Left ventricle myocardium inferior (tissue), 1 donor: ENCODE results near the gene SPTAN1. TPM values are rescaled to one million over a fixed set of nuclear protein-coding genes. Genes with fewer than 3 reads are reported as not detected.

Source experiments
- DNase-seq: peaks from one replicate; pipeline ENCODE4 v3.0.0-alpha.2; 2020
- H3K27ac ChIP-seq: fragments of 200-600 bp; replicated peaks from 2 replicates; pipeline ENCODE4 v1.8.0; 2021
- H3K27me3 ChIP-seq: fragments of 200-600 bp; 2 replicates; pipeline ENCODE4 v1.8.0; 2021; ENCODE audit warnings: low read depth
- H3K36me3 ChIP-seq: fragments of 200-600 bp; 2 replicates; pipeline ENCODE4 v1.8.0; 2021
- H3K4me1 ChIP-seq: fragments of 200-600 bp; 2 replicates; pipeline ENCODE4 v1.8.0; 2021
- H3K4me3 ChIP-seq: fragments of 200-600 bp; 2 replicates; pipeline ENCODE4 v1.8.0; 2021; ENCODE audit warnings: mild to moderate bottlenecking, moderate library complexity
- H3K9me3 ChIP-seq: fragments of 200-600 bp; replicated peaks from 2 replicates; pipeline ENCODE4 v1.8.0; 2021
- CTCF ChIP-seq: fragments of 200-600 bp; IDR thresholded peaks from 2 replicates; pipeline ENCODE4 v1.8.0; 2021; ENCODE audit warnings: antibody characterized with exemption, mild to moderate bottlenecking, borderline replicate concordance
- intact Hi-C: fragments of 100-400 bp; cut with micrococcal nuclease; formaldehyde crosslinking; loops from one replicate; pipeline ENCODE4 v1.11.0; 2022
- total RNA-seq: library from RNA; stranded (reverse); fragmentation: NEBNext Ultra II Directional; extraction: Animal tissue kit (Norgen Biotek cat#: 25700); gene quantifications from one replicate; pipeline ENCODE4 v1.2.1, GENCODE V29; 2021
- donor health status: DM: no; HTN: yes; CAD: no; lungs with severe emphysema.

The SPTAN1 gene
- total RNA-seq, 1 donor from 2014 or later, result 269 TPM

DNA sequence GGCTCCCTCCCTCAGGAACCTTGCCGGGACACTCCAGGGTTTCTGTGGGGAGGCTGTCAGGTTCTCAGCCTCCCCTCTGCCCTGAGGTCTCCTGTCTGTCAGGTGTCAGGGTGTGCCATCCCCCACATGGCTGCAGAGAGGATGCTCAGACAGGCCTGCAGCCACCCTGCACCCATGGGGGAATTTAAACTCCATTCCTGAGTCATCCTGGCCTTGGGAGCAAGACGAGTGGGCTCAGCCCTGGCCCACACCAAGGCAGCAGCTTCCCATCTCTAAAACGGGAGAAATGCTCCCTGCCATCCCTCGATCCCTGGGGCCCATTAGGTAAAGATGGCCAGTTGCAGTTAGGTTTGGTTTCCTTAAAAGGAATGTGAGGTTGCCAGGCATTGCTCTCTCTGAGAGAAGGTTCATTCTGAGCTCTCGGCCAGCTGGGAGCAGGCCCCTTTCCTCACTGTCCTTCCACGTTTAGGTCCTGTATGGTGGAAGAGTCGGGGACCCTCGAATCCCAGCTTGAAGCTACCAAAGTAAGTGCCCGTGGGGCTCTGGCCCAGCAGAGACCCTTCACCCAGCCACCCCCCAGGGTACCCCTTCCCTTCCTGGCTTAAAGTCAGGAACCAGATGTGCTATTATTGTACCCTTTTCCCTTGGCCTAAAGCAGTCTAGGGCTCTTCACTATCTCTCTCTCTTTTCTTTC lies 77.6 kb downstream of the SPTAN1 start:
- Histone ChIP-seq H3K27me3 (no peaks in the 10 kb centered on the region), H3K36me3 (peaks cover 96% of the 10 kb centered on the region), H3K4me3 (no peak overlapping the region), H3K27ac (peak overlapping the region; percentile 86), H3K9me3 (no peaks in the 10 kb centered on the region), H3K4me1 (peaks cover 53% of the 10 kb centered on the region)
- intact Hi-C loops, result no loop called here
- DNase-seq, result no peak
- no peak for TF ChIP-seq CTCF

DNA sequence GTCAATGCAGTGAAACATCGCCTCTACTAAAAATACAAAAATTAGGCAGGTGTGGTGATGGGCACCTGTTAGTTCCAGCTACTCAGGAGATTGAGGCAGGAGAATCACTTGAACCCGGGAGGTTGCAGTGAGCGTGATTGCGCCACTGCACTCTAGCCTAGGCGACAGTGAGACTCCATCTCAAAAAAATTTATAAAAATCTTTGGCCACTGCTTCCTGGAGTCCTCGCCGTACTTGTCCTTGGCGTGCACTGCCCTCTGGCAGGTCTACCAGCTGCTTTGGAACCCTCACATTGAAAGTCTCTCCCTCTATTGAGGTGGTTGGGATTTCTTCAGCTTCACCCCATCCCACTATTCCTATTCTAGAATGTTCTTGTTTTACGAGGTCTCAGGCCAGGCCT lies 79.2 kb downstream of the SPTAN1 start:
- no peak for TF ChIP-seq CTCF
- peaks cover 70% of the 10 kb centered on the region for H3K4me1 ChIP-seq

DNA sequence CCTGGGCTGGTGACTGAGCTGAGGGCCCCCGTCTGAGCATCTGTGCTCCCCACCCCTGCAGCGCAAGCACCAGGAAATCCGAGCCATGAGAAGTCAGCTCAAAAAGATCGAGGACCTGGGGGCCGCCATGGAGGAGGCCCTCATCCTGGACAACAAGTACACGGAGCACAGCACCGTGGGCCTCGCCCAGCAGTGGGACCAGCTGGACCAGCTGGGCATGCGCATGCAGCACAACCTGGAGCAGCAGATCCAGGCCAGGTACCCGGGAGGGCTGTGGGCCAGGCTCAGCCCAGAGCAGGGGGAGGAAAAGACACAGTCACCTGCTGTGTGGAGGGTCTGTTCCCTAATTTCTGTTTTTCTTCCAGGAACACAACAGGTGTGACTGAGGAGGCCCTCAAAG lies 79.7 kb downstream of the SPTAN1 start:
- Histone ChIP-seq H3K36me3 (peaks cover 75% of the 10 kb centered on the region), H3K9me3 (no peaks in the 10 kb centered on the region), H3K27me3 (no peaks in the 10 kb centered on the region), H3K4me3 (no peak overlapping the region), H3K27ac (no peak overlapping the region), H3K4me1 (peaks cover 68% of the 10 kb centered on the region)
- intact Hi-C loops, result no loop called here
- DNase-seq, result no peak
- TF ChIP-seq CTCF, result no peak

More for the DNA sequence above, 79.2 kb downstream of the SPTAN1 start:
- no peaks in the 10 kb centered on the region for H3K27me3 ChIP-seq
- no peak for DNase-seq
- no peak overlapping the region for H3K4me3 ChIP-seq
- intact Hi-C loops, result no loop called here
- no peaks in the 10 kb centered on the region for H3K9me3 ChIP-seq
- H3K27ac ChIP-seq, result peak overlapping the region; percentile 17
- H3K36me3 ChIP-seq, result peaks cover 79% of the 10 kb centered on the region

GRCh38 chr9:128632486-128632885 lies 80.1 kb downstream of the SPTAN1 start:
- H3K9me3 ChIP-seq, result no peaks in the 10 kb centered on the region
- H3K36me3 ChIP-seq, result peaks cover 71% of the 10 kb centered on the region
- H3K27me3 ChIP-seq, result no peaks in the 10 kb centered on the region
- H3K27ac ChIP-seq, result no peak overlapping the region
- DNase-seq, result no peak
- intact Hi-C loops, result no loop called here
- peaks cover 64% of the 10 kb centered on the region for H3K4me1 ChIP-seq
- H3K4me3 ChIP-seq, result no peak overlapping the region
- TF ChIP-seq CTCF, result no peak

DNA sequence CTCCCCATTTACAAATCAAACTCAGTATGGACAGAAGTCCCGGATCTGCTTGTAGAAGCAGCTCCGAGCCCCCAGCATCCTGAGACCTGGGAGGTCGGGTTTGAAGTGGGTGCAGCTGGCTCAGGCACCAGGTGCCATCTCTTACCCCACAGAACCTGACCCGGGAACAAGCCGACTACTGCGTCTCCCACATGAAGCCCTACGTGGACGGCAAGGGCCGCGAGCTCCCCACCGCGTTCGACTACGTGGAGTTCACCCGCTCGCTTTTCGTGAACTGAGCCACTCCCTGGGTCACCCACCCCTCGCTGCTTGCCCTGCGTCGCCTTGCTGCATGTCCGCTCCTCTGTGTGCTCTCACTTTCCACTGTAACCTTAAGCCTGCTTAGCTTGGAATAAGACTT lies 80.7 kb downstream of the SPTAN1 start:
- intact Hi-C loops, result no loop called here
- H3K4me1 ChIP-seq, result peaks cover 58% of the 10 kb centered on the region

More for the DNA sequence above, 80.7 kb downstream of the SPTAN1 start:
- Histone ChIP-seq H3K27me3 (no peaks in the 10 kb centered on the region), H3K36me3 (peaks cover 65% of the 10 kb centered on the region), H3K4me3 (no peak overlapping the region), H3K9me3 (no peaks in the 10 kb centered on the region), H3K27ac (no peak overlapping the region)
- TF ChIP-seq CTCF, result no peak
- no peak for DNase-seq
